ENCODE measurements around the gene HDHD2.

GRCh38 chr18:47184419-47185050 is 34.2 kb upstream of the HDHD2 start:
- TF ChIP-seq RAD21 (IDR thresholded peaks at IDR 0.05; ENCODE audit: low read depth): no peak
- no peak for TF ChIP-seq TAF1 (IDR thresholded peaks at IDR 0.05; ENCODE audit: low read depth)
- no peak for TF ChIP-seq YY1 (IDR thresholded peaks at IDR 0.05; ENCODE audit: low read depth)
- no peak for TF ChIP-seq REST (IDR thresholded peaks at IDR 0.05; ENCODE audit: low read depth)
- TF ChIP-seq USF1 (IDR thresholded peaks at IDR 0.05): no peak
- no peak for TF ChIP-seq CEBPB (IDR thresholded peaks at IDR 0.05)
- no peak for TF ChIP-seq FOXM1 (IDR thresholded peaks at IDR 0.05; ENCODE audit: borderline replicate concordance, low read depth)
- TF ChIP-seq NFIC (IDR thresholded peaks at IDR 0.05): no peak
- TF ChIP-seq EP300 (IDR thresholded peaks at IDR 0.05; ENCODE audit: borderline replicate concordance): no peak
- TF ChIP-seq MAX (IDR thresholded peaks at IDR 0.05): no peak
- no peak for TF ChIP-seq ZBTB7A (IDR thresholded peaks at IDR 0.05; ENCODE audit: low read depth)
